K562 (cell line): ENCODE data around the gene PGRMC2. TPM values are rescaled to one million over a fixed set of nuclear protein-coding genes. Genes with fewer than 3 reads are reported as not detected.

Source experiments
- ATAC-seq: fragments of 200-7000 bp; cut with Tn5 transposase; 3 replicates; pipeline ENCODE4 v1.9.1; 2020; ENCODE audit warnings: moderate library complexity
- BruUV-seq: library from RNA; stranded (reverse); fragments of 400-500 nt; replicated peaks from 2 replicates; lab custom pipeline; 2021; lab: Mats Ljungman, UMichigan
- CTCF ChIA-PET: fragments of 300-600 bp; formaldehyde crosslinking; extraction: SDS; loops from one replicate; lab custom pipeline; 2021; ENCODE audit warnings: low intra/inter-chr PET ratio; lab: Yijun Ruan, JAX
- POLR2A ChIA-PET: fragments of 300-600, 350-650 bp; sonication (Branson Sonifier 250); formaldehyde crosslinking; extraction: SDS; loops from one replicate; lab custom pipeline; 2021; ENCODE audit warnings: antibody characterized with exemption, inconsistent platforms; lab: Yijun Ruan, JAX
- DNase-seq, 4 experiments: peaks; one replicate each; pipeline versions ENCODE4 v3.0.0 to v3.0.0-alpha.2; 2011 to 2018; ENCODE audit warnings: low spot score in 3 of 4, mixed read lengths in 3 of 4; ENCODE audit errors: extremely low read depth in 1 of 4
- FAIRE-seq: peaks from 2 replicates; lab custom pipeline; 2011; peaks lifted over from hg19 to GRCh38; lab: Jason Lieb, UNC
- H2AFZ ChIP-seq: 2 replicates; pipeline ENCODE4 v1.6.0; 2011; ENCODE audit warnings: low read depth, low read length, control low read depth, inconsistent platforms
- H3K27ac ChIP-seq: fragments of 200-600 bp; 3 replicates; pipeline ENCODE4 v1.8.0; 2011; ENCODE audit warnings: low read depth, mild to moderate bottlenecking, control low read depth, inconsistent platforms, low read length, moderate library complexity, mixed read lengths; ENCODE audit errors: extremely low read depth
- H3K27me3 ChIP-seq, 2 experiments: fragments of 300-600 bp in 1 of 2; 2 replicates in 1 of 2; 3 replicates in 1 of 2; pipeline versions ENCODE4 v1.6.0 to v1.8.0; 2011; ENCODE audit warnings: inconsistent platforms in 2 of 2, low read length in 2 of 2, mild to moderate bottlenecking in 1 of 2, mixed read lengths in 1 of 2, moderate library complexity in 1 of 2; ENCODE audit not compliant: control insufficient read depth in 2 of 2, insufficient read depth in 2 of 2
- H3K36me3 ChIP-seq: fragments of 300-600 bp; 3 replicates; pipeline ENCODE4 v1.8.0; 2011; ENCODE audit warnings: mild to moderate bottlenecking, low read length, inconsistent platforms; ENCODE audit not compliant: control insufficient read depth, insufficient read depth
- H3K4me1 ChIP-seq, 2 experiments: fragments of 200-600 bp in 1 of 2; replicated peaks in 1 of 2; 2 replicates in 1 of 2; 3 replicates in 1 of 2; pipeline versions ENCODE4 v1.5.1 to v1.8.0; 2011; ENCODE audit warnings: inconsistent platforms in 2 of 2, low read length in 2 of 2, mild to moderate bottlenecking in 1 of 2, mixed read lengths in 1 of 2, moderate library complexity in 1 of 2; ENCODE audit not compliant: control insufficient read depth in 2 of 2, insufficient read depth in 2 of 2
- H3K4me2 ChIP-seq: 2 replicates; pipeline ENCODE4 v1.6.1; 2011; ENCODE audit warnings: low read length, control low read depth, inconsistent platforms, mixed read lengths; ENCODE audit not compliant: insufficient read depth
- H3K4me3 ChIP-seq: fragments of 200-600 bp; sonication (generic), shearing (Covaris generic); 2 replicates; pipeline ENCODE4 v1.5.1; 2016; ENCODE audit warnings: control low read depth, inconsistent platforms
- H3K79me2 ChIP-seq: fragments of 200-600 bp; 3 replicates; pipeline ENCODE4 v1.8.0; 2011; ENCODE audit warnings: low read length, inconsistent platforms; ENCODE audit not compliant: control insufficient read depth, insufficient read depth
- H3K9ac ChIP-seq, 2 experiments: 2 replicates each; pipeline versions ENCODE4 v1.6.0 to v1.6.1; 2011; ENCODE audit warnings: low read depth in 2 of 2, low read length in 2 of 2, control low read depth in 1 of 2, inconsistent platforms in 1 of 2, mild to moderate bottlenecking in 1 of 2, mixed read lengths in 1 of 2; ENCODE audit not compliant: insufficient read depth in 1 of 2
- H3K9me1 ChIP-seq: one replicate; pipeline ENCODE4 v1.6.0; 2011; ENCODE audit warnings: inconsistent platforms, mild to moderate bottlenecking, low read length, moderate library complexity; ENCODE audit not compliant: control insufficient read depth, insufficient read depth
- H3K9me3 ChIP-seq: replicated peaks from 2 replicates; pipeline ENCODE4 v1.5.1; 2011; ENCODE audit warnings: low read depth, low read length, inconsistent platforms; ENCODE audit not compliant: control insufficient read depth, insufficient read depth
- H4K20me1 ChIP-seq: replicated peaks from 2 replicates; pipeline ENCODE4 v1.6.1; 2011; ENCODE audit warnings: low read length, inconsistent platforms, mixed read lengths; ENCODE audit not compliant: control insufficient read depth, insufficient read depth
- DACH1 ChIP-seq: fragments of 450-650 bp; IDR thresholded peaks from 2 replicates; pipeline ENCODE4 v1.6.1; 2018; ENCODE audit not compliant: partially characterized antibody
- ETS2 ChIP-seq: IDR thresholded peaks from 2 replicates; pipeline ENCODE4 v1.6.1; 2016; ENCODE audit warnings: borderline replicate concordance, missing genetic modification characterization, mild to moderate bottlenecking, moderate library complexity, missing compliant biosample characterization; ENCODE audit not compliant: poor library complexity, severe bottlenecking
- JUND ChIP-seq, 2 experiments: IDR thresholded peaks; 2 replicates in 1 of 2; 3 replicates in 1 of 2; pipeline ENCODE4 v1.6.1; 2011; ENCODE audit warnings: borderline replicate concordance in 2 of 2, low read depth in 2 of 2, low read length in 2 of 2, improper control_type of control experiment in 1 of 2, missing biosample characterization in 1 of 2, missing genetic modification characterization in 1 of 2, missing genetic modification reagents in 1 of 2
- MAFF ChIP-seq: IDR thresholded peaks from 2 replicates; pipeline ENCODE4 v1.6.1; 2012; ENCODE audit warnings: low read length, improper control_type of control experiment
- ZNF639 ChIP-seq, 2 experiments: fragments of 200-800 bp in 1 of 2; sonication (Bioruptor generic) in 1 of 2; sonication (generic) in 1 of 2; formaldehyde crosslinking in 1 of 2; IDR thresholded peaks in 1 of 2; conservative IDR thresholded peaks in 1 of 2; 2 replicates each; pipeline versions ENCODE4 v1.5.0 to v1.6.1; 2016 to 2020; ENCODE audit warnings: missing compliant biosample characterization in 1 of 2, missing genetic modification characterization in 1 of 2, missing genetic modification reagents in 1 of 2
- ZNF644 ChIP-seq: fragments of 200-800 bp; sonication (Bioruptor generic); IDR thresholded peaks from 2 replicates; pipeline ENCODE4 v1.6.1; 2016; ENCODE audit warnings: low read depth, missing genetic modification characterization, missing compliant biosample characterization
- WGBS: fragments of 100-300 bp; shearing (Covaris generic); methylation state at CpG from one replicate; pipeline ENCODE4 v1.1.6; 2016; ENCODE audit warnings: low coverage, mixed read lengths; ENCODE audit not compliant: insufficient coverage; ENCODE audit errors: missing lambda C conversion rate; 5-methylcytosine and 5-hydroxymethylcytosine counted together
- in situ Hi-C: fragments of 300-500 bp; cut with MboI; formaldehyde crosslinking; loops from 4 replicates; pipeline ENCODE4 v1.15.0; 2018; ENCODE audit warnings: inconsistent platforms, mixed read lengths
- intact Hi-C: fragments of 100-400 bp; cut with micrococcal nuclease; formaldehyde crosslinking; loops from 2 replicates; pipeline ENCODE4 v1.14.2; 2022
- polyA plus RNA-seq, 8 experiments: library from polyadenylated mRNA; depleted of rRNA in 4 of 8; stranded (reverse) in 5 of 8; unstranded in 3 of 8; fragments of >200 nt; fragmentation: Nextera tagmentation in 2 of 8; fragmentation: Illumina TruSeq in 1 of 8; extraction: Ambion mirVana in 2 of 8; extraction: Trizol in 1 of 8; gene quantifications; 2 replicates each; pipeline versions ENCODE4 v1.2.1 to v1.2.3, GENCODE V29; 2011 to 2014; ENCODE audit warnings: inconsistent platforms in 1 of 8, missing spikeins in 1 of 8
- total RNA-seq, 7 experiments: library from RNA; depleted of rRNA in 6 of 7; stranded (reverse); fragments of >200 nt in 6 of 7; fragmentation: Illumina TruSeq in 2 of 7; extraction: Trizol in 2 of 7; gene quantifications; 2 replicates each; pipeline versions ENCODE4 v1.2.1 to v1.2.3, GENCODE V29; 2011 to 2021; ENCODE audit warnings: low replicate concordance in 1 of 7

PGRMC2 gene
- total and polyA plus RNA-seq, 9 of the 15 experiments (the other 6 are each of a cell fraction or from before 2014, with no cell fraction given): 12.4 to 81.3 (median 22.7) TPM

- TF ChIP-seq ZNF639 (CRISPR knock-in tag; conservative IDR thresholded peaks at IDR 0.05 in 1 of 2, IDR thresholded peaks at IDR 0.05 in 1 of 2) (no peak), MAFF (no peak), DACH1 (no peak), ETS2 (tag) (no peak)
Observed at GRCh38 chr4:128244379-128244778, 43.2 kb downstream of the PGRMC2 start (continued).

GRCh38 chr4:128242601-128243000 is 45.0 kb downstream of the PGRMC2 start:
- ChIA-PET CTCF (no interaction called here), POLR2A (interaction anchor here (1.1 kb wide), 1 partner anchor 10 kb away, joined by 3 read pairs; no protein-coding TSS in a partner anchor)
- H3K36me3 ChIP-seq: no peaks in the 10 kb centered on the region
- H4K20me1 ChIP-seq: no peaks in the 10 kb centered on the region
- no peak overlapping the region for H3K27ac ChIP-seq
- no peaks in the 10 kb centered on the region; a peak in 1 of 5 replicates for H3K27me3 ChIP-seq
- TF ChIP-seq ZNF644 (tag) (no peak), JUND (IDR thresholded peaks at IDR 0.05; ENCODE audit: borderline replicate concordance, low read depth, low read length) (no peak), JUND (tag; IDR thresholded peaks at IDR 0.05; ENCODE audit: borderline replicate concordance, low read depth, low read length) (no peak)
- intact Hi-C loops (no loop called here), in situ Hi-C loops (no loop called here)
- H3K4me1 ChIP-seq: no peaks in the 10 kb centered on the region; a peak in 1 of 5 replicates
- H2AFZ ChIP-seq: no peak overlapping the region
- no peak for ATAC-seq
- no peak overlapping the region for H3K4me2 ChIP-seq
- no peak overlapping the region for H3K9ac ChIP-seq
- H3K79me2 ChIP-seq: no peaks in the 10 kb centered on the region
- 46% methylated on average over 4 of the region's 4 CpGs for WGBS
- no peak for FAIRE-seq
- DNase-seq: no peak
- no peaks in the 10 kb centered on the region for H3K9me3 ChIP-seq
- H3K4me3 ChIP-seq: no peak overlapping the region
- H3K9me1 ChIP-seq: no peaks in the 10 kb centered on the region
- BruUV-seq: no TSS peak
